ENCODE results near the gene FZD10.

DNA sequence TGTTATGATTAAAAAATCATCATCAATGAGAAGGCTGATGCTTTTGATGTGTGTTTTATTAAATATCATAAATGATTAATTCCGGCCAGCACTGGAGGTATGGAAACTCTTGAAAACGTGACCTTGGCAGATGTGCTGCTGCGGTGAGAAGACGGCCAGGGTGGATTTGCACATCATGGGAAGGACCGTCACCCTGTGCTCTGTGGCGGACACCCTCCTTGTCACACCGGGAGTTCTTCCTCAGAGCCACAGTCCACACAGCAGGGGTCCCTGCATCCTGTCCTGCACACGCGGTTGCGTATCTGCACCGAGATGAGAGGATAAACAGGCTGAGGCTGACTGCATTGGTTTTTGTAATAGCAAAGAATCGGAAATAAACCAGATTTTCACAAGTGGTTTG lies 33.5 kb downstream of the FZD10 start:
- TF ChIP-seq POLR2A (IDR thresholded peaks at IDR 0.05): no peak
- TF ChIP-seq, protein P1, sequence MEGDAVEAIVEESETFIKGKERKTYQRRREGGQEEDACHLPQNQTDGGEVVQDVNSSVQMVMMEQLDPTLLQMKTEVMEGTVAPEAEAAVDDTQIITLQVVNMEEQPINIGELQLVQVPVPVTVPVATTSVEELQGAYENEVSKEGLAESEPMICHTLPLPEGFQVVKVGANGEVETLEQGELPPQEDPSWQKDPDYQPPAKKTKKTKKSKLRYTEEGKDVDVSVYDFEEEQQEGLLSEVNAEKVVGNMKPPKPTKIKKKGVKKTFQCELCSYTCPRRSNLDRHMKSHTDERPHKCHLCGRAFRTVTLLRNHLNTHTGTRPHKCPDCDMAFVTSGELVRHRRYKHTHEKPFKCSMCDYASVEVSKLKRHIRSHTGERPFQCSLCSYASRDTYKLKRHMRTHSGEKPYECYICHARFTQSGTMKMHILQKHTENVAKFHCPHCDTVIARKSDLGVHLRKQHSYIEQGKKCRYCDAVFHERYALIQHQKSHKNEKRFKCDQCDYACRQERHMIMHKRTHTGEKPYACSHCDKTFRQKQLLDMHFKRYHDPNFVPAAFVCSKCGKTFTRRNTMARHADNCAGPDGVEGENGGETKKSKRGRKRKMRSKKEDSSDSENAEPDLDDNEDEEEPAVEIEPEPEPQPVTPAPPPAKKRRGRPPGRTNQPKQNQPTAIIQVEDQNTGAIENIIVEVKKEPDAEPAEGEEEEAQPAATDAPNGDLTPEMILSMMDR (IDR thresholded peaks at IDR 0.05): no peak

All from adrenal gland (tissue), 5 donors.